GM19438 (cell line): ENCODE results near the gene TP53BP2.
"Not testable (repeated sequence)": the region's sequence is repeated elsewhere in the genome, so short reads cannot be mapped to it uniquely, and the experiment has no call there.

Experiments used
- ATAC-seq: cut with Tn5 transposase; IDR thresholded peaks from one replicate; pipeline ENCODE4 v1.9.1; 2021; ENCODE audit warnings: low read depth; ENCODE audit not compliant: unreplicated experiment

The TP53BP2 gene

DNA sequence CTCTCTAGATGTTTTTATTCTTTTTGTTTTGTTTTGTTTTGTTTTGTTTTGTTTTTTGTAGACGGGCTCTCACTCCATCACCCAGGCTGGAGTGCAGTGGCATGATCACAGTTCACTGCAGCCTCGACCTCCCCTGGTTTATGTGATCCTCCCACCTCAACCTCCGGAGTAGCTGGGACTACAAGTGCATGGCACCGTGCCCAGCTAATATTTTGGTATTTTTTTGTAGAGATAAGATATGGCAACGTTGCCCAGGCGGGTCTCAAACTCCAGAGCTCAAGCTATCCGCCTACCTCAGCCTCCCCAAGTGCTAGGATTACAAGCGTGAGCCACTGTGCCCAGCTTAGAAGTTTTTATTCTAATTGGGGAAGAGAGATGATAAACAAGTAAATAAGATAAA lies 13.3 kb upstream of the TP53BP2 start:
- ATAC-seq: no peak

DNA sequence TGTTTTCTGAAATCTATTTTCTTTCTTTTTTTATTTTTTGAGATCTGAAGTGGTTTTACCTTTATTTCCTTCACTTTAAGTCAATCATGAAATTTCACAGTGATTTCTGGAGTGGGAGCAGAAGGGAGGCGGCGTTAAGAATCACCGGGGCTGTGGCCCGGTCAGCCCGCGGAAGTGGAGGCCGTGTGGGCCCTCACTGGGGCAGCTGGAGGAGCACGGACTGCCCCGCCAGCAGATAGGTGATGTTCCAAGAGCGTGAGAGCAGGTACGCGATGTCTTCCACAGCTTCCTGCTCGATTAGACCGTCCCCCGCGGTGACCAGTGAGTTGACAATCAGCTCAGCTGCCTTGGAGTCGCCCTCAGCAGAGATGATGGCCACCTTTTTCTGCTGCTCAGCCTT lies 10.6 kb upstream of the TP53BP2 start:
- no peak for ATAC-seq

DNA sequence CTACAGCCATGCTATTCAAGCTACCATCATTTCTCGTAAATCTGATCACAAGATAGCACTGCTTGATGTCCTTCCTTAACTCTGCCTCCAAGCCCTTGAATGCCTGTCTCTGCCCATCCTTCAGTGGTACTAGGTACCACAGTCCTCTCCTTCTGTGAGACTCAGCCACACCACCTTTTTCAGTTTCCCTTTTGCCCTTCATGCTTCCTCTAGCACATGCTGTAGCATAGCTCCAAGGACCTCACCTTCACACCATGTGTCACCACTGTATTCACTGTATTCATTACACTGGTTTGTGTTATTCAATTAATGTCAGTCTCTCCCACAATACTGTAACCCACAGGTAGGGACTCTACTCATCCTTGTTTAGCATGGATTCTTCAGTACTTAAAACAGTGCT lies 8.0 kb upstream of the TP53BP2 start:
- ATAC-seq: no peak

DNA sequence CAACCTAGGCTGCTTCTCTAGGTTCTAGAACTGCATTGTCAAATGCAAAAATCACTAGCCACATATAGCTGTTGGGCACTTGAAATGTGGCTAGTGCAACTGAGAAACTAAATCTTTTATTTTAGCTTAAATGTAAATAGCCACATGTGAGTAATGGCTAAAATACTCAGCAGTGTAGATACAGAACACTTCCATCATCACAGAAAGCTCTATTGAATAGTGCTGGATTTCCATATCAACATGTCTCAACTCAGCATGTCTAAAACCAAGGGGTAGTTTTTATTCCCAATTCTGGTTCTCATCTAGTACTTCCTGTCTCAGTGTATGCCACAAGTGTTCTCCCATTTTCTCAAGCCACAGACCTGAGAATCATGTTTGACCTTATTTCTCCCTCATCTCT lies 7.5 kb upstream of the TP53BP2 start:
- no peak for ATAC-seq

DNA sequence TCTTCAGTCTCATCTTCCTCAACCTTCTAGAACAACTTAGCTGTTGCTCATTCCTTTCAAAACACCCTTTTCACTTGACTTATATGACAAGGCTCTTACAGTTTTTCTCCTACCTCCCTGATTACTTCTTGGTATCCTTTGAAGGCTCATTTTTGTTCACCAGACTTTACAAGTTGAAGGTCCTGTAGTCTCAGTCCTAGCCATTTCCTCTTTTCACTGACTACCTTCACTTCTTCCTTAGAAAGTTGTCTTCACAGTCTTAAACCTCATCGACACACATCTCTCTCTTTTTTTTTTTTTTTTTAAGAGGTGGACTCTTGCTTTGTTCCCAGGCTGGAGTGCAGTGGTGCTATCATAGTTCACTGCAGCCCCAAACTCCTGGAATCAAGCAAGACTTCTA lies 6.6 kb upstream of the TP53BP2 start:
- ATAC-seq: no peak

DNA sequence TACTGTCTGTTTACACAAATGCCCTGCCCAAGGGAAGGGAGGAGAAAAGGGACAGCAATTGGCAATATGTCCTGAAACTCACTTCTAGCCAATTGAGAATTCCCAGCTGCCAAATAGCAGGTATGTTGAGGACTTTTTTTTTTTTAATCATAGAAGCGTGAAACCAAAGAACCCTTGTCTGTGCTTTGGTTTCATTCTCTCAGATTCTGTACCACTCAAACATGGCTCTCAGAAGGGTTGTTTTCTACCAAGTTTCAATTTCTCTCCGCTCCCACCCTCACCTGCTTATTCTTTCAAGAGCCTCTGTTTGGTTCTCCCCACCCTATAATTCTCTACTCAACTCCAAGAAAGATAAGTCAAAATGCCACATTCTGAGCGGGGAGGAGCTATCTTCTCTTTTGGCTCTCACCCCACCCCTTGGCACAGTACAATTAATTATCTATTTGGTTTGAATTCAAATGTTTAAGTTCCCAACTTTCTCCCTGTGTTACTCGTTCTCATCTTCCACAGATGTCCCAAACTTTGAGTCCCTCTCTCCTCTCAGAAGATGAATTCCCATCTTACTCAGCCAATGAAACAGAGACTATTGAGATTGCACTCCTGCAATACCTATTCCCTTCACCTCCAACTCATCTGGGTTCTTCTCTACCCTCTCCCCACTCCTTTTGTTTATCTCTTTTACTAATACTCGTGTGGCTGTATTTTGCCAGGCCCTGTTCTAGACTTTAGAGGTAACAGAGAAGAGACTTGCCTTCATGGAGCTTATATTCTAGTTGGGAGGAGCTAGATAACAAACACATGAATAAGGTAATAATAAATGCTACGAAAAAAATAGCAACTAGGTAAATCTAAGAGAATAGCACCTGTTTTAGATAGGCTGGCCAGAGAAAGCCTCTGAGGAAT lies 3.9 kb upstream of the TP53BP2 start:
- no peak for ATAC-seq

DNA sequence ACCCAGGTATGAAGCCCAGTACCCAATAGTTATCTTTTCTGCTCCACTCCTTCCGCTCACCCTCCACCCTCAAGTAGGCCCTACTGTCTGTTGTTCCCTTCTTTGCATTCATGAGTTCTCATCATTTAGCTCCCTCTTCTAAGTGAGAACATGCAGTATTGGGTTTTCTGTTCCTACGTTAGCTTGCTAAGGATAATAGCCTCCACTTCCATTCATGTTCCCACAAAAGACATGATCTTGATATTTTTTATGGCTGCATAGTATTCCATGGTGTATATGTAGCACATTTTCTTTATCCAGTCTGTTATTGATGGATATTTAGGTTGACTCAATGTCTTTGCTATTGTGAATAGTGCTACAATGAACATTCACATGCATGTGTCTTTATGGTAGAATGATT lies 2.8 kb upstream of the TP53BP2 start:
- ATAC-seq: no peak

DNA sequence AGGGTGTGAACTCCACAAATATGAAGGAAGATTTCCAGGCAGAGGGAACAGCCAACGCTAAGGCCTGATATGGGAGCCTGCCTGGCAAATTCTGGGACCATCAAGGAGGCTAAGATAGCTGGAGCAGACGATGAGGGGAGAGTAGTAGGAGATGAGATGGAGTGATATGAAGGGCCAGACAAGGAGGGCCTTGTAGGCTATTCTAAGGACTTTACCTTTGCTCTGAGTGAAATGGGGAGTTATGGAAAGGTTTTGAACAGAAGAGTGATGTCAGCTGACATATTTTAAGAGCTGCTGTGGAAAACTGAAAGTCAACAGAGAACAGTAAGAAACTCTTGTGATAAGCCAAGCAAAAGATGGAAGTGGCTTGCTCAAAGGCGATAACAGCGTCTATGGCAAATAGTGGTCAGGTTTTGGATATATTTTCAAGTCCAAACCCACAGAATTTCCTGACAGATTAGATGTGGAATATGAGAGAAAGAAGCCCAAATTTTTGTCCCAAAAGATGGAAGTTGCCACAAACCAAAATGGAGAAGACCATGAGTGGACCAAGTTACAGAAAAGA lies 2.1 kb upstream of the TP53BP2 start:
- ATAC-seq: no peak

DNA sequence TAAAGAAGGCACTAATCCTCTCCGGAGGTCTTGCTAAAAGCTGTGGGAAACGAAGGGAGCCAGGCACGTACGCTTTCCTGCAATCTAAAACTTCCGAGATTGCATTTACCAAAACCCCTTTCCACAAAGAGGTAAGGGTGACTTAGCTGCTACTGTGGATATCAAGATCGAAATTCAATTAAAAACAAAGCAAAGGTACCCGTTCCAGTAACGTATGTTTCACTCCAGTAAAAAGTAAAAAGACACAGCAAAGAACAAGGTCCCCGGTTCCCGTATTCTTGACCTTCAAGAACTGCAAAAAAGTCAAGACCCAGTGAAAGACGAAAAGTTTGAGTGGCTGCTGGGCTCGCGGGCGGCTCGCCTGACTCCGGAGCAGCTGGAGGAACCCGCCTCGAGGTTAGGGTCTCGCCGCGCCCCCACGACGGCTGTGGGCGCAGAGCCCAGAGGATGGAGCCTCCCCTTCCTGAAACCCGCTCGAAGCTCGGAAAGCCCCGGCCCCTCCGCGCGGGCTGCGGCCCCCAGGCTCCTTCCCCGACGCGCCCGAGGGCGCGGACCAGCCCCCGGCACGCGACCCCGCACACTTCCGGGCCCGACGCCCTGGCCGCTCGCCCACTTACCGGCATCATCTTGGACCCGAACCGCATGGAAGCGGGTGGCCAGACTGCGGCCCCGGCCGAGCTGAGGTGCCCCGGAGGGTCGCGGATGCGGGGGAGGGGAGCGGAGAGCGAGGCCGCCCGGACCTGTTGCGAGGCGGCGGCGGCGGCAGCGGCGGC lies 524 bp downstream of the TP53BP2 start:
- peak; percentile 28 for ATAC-seq

DNA sequence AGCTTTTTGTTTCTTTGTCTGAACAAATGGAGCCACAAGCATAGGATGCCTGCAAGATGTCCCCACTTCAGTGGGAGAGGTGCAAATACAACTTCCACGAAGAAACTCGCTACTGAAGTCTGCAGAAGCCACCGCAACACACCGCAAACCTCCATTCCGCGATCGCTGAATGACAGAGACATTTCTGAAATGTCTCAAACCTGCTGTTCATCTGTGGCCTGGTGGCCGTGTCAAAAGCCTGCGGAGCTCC lies 1.0 kb downstream of the TP53BP2 start:
- ATAC-seq: no peak

DNA sequence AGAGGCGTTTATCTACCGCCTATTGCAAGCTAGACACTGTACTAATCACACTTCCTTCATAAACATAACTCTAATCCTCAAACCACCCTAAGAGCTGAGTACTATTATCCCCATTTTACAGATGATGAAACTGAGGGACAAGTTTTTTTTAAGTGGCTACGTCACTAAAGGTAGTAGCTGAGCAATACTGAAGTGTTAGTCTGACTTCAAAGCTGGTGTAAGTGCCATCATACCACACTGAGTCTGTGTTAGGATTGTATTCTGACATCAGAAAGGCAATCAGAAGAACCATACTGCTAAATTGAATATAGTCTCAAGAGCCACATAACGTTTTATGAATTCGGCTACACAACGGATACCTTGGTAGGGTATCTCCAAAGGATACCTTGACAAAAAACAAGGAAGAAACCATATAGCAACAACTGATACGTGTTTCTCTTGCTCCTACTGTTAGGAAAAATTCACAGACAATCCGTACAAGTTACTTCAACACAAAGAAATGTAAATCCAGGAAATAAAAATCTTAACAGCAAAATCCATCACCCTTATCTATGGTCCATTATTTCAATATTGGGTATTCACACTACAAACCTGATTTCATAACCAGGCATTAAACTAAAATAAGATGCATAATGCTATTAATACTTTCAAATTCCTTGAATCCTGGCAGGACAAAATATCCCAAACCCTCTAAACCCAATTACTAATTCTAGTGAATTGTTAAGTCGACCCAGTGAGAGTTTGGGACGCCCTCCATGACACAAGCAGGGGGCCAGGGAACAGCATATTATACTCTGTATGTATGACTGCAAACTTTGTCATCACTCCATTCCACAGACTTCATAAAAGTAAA lies 1.6 kb downstream of the TP53BP2 start:
- no peak for ATAC-seq

DNA sequence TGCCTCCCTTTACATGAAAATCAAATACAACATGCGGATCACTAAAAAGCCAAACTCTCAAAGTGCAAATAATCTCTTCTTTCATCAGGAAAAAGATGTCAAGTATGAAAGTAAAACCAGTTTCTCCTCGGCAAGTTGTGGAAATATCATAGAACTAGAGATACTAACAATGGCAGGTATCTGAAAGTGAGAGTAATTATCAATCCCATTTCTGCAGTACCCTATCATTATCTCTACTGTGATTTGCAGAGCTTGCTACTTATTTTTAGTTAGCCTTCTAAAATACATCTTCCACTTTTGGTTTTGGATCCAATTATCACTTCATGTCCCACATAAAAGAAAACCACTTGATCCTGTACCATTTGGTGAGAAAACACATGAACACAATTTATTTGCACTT lies 3.0 kb downstream of the TP53BP2 start:
- ATAC-seq: no peak

DNA sequence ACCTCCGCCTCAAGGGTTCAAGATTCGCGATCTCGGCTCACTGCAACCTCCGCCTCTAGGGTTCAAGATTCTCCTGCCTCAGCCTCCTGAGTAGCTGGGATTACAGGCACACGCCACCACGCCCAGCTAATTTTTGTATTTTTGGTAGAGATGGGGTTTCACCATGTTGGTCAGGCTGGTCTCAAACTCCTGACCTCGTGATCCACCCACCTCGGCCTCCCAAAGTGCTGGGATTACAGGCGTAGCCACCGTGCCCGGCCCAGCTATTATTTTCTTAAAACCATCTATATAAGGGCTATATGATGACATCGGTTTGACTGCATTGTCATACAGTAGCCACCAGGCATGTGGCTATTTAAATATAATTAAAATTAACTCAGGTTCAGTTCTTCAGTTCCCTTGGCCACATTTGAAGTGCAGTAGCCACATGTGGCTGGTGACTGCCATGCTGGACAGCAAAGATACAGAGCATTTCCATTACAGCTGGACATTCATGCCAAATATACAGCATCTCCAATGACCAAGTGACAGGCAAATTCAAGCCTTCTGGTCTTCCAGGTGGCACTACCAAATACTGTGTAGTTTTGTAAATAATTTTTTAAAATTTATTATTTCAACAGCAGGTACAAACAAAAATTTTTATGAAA lies 3.6 kb downstream of the TP53BP2 start:
- not testable (repeated sequence) for ATAC-seq

DNA sequence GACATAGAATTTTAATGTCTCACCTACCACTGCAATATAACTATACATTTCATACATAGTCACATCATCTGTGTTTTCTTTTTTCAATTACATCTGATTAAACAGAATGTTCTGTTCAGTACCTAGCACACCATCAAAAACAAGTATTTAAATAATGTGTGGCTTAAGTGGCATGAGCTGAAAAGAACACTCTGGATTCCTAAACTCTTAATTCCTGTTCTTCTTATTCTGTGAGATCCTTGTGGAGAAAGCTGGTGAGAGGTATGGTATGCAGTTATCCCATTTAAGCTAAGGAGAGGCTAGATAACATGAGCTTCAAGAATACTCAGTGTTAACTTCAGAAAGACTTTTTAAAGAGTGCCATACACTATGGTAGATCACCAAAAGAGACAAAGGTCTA lies 5.5 kb downstream of the TP53BP2 start:
- no peak for ATAC-seq

DNA sequence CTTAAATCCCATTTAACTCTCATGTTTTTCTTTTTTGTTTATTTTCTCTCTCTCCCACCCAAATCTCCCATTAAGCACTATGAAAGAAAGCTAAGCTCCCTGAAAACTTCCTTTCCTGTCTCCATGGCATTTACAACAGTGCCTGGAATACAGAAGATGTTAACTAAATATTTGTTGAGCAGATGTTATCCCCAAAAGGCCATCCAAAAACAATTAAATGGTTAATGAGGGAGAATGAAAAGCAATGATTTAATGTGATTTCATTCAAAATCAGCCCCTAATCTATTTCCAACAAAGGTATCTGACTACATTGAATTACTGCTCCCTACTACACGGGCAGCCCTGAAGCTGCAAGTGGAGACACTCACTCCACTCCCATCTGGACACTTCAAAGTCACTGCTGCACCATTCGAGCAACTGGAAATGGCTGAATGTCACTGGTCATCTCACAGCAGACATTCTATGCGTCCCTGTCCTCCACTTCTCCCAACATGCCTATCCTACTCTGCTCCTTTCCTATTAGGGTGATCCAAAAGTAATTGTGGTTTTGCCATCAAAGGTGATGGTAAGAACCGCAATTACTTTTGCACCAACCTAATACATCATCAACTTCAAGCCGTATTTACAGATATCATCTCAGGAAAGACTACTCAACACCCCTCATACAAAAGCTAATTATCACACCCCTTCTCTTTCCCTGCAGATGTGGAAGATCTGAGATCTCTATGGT lies 7.5 kb downstream of the TP53BP2 start:
- no peak for ATAC-seq

DNA sequence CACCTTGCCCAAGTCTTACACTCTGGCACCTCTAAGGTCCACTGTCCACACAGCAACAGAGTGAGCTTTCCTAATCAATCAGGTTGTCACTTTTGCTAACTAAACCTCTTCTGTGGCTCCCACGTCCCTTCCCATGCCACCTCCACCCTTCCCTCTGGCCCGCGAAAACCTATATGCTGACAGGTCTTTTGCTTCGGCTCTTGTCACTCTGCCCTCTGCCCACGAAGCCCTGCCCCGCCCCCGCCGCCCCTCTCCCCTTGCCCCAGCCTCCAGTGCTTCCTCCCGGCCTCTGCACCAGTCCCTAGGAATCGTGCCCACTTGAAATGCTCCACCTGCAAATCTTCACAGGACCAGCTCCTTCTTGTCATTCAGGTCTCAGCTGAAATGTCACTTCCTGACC lies 8.1 kb downstream of the TP53BP2 start:
- ATAC-seq: no peak

DNA sequence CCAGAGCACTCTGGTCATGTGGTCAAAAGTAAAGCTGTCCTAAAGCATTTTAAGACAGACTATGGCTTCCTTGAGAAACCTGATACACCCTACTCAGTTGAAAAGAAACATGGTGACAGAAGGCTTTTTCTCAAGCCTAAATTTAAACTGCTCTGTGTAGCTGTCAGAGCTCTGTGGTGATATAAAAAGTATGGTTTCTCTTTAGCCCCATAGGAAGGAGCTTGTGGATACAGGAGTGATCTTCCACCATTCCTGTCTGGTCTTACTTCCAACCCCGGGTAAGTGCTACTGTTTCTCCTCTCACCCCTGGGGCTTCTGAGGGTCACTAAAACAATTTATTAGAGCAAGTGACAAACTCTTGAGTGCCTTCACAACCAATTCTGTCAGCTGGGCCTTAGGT lies 8.5 kb downstream of the TP53BP2 start:
- no peak for ATAC-seq

DNA sequence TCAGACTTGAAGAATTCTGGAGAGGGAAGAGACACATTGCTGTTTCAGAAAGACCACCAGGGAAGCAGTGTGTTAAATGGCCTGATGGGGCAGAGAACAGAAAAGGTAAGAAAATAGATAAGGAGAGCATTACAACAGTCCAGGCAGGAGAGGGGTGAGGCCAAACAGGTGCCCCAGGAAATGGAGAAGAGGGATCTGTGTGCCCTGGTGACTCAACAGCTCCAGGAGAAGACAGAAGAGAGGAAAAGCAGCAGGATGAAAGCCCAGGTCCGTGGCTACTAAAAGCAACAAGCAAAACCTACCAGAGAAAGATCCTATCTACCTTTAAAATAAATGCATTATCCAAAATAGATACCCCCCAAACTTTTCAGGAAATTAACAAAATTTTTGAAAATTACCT lies 9.2 kb downstream of the TP53BP2 start:
- ATAC-seq: no peak

DNA sequence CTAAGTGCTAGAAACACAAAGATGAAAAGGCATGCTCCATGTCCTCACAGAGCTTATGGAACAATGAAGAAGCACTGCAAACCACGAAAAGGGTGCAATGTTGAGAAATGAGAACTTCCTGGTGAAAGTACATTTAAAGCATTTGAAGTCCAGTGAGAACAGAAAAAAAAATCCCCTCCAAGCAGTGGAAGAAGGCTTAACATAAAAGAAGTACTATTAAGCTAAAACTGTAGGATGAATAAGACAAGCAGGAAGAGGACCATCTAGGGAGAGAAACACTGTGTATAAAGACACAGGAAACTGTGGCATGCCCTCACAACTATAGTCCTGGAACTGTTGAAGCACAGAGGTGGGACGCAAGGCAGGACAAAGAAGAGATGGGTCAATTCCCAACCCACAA lies 10.0 kb downstream of the TP53BP2 start:
- ATAC-seq: no peak
